ENCODE measurements around the gene CSPG5.

Gene CSPG5

DNA sequence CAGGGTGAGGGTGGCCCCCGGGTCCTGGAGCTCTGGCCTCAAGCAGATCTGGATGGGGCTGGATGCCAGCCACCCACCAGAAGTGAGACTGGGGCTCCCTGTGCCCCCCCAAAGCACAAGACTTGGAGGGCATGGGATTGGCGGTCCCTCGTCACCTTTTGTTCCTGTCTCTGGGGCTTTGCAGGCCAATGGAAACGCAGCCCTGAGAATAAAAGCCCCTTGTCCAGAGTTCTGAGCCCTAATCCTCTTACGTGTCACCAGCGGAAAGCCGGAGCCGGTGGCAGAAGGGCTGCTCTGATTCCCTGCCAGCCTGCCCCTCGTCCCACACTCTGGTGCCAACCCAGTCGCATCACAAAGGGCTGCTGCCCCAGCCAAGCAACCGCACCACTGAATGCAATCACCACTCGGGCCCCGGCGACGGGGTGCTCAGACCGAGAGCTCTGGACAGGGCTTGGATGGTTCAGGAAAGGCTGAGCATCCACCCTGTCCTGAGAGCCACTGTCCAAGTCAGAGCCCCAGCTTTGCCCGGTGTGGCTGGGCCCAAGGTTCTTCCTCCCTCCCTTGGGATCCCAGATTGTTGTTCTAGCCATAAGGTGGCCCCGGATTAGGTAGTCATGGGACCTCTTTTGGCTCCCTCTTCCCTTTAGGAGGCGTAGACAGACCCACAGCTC, 42.3 kb downstream of the CSPG5 start:
- no peak for DNase-seq

- DNase-seq, result no peak
Observed at GRCh38 chr3:47533996-47534454, 44.6 kb downstream of the CSPG5 start.

DNA sequence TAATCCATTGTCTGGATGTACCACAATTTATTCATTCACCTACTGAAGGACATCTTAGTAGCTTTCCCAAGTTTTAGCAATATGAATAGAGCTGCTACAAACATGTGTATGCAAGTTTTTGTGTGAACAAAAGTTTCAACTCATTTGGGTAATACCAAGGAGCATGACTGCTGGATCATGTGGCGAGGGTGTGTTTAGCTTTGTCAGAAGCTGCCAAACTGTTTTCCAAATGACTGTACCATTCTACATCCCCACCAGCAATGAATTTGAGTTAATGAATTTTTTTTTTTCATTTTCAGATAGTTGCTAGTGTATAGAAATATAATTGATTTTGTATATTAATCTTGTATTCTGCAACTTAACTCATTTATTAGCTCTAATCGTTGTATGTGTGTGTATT, 45.2 kb downstream of the CSPG5 start:
- no peak for DNase-seq

- DNase-seq, result no peak
Observed at GRCh38 chr3:47527952-47528725, 50.5 kb downstream of the CSPG5 start.

DNA sequence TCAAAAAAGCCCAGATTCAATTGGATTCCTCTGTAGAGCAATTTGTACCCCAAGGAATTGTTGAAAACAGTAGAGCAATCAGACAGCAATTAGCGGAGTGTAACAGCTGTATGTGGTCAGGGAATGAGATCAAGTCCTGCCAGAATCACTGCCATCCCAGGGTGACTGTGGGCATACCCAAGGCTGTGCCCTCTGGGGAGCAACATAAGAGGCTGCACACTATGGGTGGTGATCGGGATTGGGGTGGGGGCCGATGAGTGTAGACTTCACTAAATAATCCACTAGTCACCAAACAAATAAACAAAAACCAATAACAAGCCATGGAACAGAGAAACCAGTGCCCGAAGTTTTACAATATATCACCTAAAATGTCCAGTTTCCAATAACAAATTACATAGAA, 53.0 kb downstream of the CSPG5 start:
- DNase-seq, result no peak

DNA sequence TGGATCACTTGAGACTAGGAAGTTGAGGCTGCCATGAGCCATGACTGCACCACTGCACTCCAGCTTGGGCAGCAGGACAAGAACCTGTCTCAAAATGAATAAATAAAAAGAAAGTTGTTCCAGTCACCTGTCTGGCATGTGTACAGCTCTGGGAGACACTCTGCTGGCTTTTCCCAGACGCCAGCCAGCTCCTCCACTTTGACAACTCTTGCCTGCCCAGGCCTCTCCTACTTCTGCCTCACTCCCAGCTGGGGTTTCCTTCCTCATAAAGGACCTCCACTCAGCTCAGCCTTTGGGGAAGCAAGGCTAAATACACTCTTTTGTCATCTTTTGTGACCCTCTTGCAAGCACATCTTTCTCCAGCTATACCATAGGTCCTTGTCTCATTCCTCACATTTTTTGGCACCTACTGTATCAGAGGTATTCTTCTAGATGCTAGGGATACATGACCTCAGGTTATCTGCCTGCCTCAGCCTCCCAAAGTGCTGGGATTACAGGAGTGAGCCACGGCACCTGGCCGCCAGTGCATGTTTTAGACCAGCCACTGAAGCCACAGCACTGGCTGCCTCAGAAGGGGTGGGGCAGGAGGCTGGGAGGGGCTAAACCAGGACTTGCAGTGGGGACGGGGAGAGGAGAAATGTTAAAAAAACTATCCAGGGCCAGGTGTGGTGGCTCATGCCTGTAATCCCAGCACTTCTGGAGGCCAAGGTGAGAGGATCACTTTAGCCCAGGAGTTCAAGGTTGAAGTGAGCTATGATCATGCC, 55.2 kb downstream of the CSPG5 start:
- no peak for DNase-seq

DNA sequence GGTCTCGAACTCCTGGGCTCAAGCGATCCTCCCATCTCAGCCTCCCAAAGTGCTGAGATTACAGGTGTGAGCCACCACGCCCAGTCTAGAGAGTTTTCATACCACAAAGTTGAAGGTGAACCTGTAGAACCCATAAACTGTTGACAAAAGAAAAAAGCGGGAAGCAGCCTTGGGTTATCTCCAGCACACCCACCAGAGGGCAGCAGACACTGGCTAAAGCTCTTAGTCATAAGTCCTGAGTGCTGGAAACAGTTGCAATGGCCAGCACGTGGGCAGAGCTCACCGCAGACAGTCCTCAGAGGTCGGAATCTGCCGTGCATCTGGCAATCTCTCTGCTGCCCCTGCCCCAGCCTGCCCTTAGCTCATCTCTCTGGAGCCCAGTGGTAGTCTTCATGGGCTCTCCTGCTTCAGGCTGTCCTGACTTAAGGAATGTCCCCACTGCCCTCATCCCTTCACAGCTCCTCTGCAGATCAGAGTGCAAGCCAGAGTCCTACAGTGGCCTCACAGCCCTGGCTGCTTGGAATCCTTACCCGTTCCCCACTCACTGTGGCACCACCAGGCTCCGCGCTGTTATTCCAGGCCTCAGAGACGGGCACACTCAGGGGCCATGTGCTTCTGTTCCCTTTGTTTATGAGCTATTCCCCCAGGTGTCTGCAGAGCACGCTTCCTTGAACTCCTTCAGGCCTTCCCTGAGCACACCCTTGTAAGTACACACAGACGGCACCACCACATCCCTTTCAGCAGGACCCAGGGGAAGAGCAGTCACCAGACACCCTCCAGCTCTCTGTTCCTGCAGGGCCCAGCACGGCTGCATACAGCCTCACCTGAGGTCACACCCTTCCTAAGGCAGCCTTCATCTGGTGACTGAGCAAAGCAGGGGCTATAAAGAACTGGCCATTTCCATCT, 56.3 kb downstream of the CSPG5 start:
- peak; percentile 33 to 71 for DNase-seq

- DNase-seq, result no peak
Observed at GRCh38 chr3:47520756-47521155, 57.9 kb downstream of the CSPG5 start.

DNA sequence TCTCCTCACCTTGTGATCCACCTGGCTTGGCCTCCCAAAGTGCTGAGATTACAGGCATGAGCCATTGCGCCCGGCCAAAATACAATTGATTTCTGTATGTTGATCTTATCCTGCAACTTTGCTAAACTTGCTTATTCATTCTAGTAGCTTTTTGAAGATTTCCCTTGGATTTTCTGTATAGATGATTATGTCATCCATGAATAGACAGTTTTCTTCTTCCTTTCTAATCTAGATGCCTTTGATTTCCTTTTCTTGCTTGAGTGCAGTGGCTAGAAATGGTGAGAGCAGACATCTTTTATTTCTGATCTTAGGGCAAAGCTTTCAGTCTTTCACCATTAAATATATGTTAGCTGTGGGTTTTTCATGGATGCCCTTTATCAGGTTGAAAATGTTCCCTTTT, 60.7 kb downstream of the CSPG5 start:
- peak in 1 of 2 donors; percentile 3 for DNase-seq

DNA sequence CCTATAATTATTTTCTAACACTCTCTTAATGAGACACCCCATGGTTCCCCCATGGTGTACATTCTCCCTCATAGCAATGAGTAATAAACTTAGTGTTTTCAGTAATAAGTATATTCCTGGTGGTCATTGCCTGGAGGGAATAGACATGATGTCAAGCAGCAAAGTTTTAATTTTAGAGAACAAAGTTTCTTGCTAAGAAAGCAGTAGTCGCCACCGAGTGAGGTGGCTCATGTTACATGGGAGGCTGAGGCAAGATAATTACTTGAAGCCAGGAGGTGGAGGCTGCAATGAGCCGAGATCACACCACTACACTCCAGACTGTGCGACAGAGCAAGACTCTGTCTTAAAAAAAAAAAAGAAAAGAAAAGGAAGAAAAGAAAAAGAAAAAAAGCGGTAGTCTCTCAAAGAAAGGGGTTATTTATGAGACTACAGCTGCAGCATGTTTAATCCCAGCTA, 62.8 kb downstream of the CSPG5 start:
- no peak for DNase-seq

- DNase-seq, result no peak
Observed at GRCh38 chr3:47515100-47515499, 63.6 kb downstream of the CSPG5 start.

GRCh38 chr3:47513125-47513929, 65.3 kb downstream of the CSPG5 start, which contains the start of gene ELP6:
Gene ELP6, minus strand, starts transcription at chr3:47513712. Its CDS starts 122 bp downstream, at chr3:47513590.
- peak; percentile 97 for DNase-seq

GRCh38 chr3:47512416-47513124, 66.1 kb downstream of the CSPG5 start:
- DNase-seq, result peak in 1 of 2 donors; percentile 25
